ENCODE measurements around the gene NBPF3.
"Not testable (repeated sequence)": the region's sequence is repeated elsewhere in the genome, so short reads cannot be mapped to it uniquely, and the experiment has no call there.

Gene NBPF3

GRCh38 chr1:21519486-21520070 is 79.6 kb downstream of the NBPF3 start:
- DNase-seq = not testable (repeated sequence)

DNA sequence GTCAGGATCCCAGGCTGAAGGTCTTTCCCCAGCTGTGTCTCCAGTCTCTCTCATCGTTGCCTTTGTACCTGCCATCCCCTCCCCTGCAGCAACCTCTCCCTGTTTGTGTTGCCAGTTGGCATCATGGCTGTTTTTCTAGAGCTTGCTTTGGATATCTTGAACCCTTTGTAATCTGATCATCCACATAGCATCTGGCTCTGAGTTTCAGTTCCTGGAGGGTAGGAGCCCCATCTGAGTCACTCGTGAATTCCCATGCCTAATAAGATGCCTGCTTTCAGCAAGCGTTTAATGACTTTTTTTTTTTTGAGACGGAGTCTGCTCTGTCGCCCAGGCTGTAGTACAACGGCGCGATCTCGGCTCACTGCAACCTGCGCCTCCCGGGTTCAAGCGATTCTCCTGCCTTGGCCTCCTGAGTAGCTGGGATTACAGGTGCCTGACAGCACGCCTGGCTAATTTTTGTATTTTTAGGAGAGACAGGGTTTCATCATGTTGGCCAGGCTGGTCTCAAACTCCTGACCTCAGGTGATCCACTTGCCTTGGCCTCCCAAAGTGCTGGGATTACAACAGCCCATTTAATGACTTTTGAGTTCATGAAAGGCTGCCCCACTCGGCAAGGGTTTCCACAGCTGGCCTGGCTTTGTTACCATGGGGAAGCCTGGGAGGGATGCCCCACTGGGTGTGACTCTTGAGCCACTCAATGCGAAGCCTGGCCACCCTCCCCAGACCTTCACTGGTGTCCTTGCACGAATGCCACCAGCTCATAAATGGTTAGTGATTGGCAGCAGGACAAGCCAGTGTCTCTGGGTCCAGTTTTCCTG is 81.2 kb downstream of the NBPF3 start:
- DNase-seq = peak; percentile 60

GRCh38 chr1:21521717-21522060 is 81.8 kb downstream of the NBPF3 start:
- DNase-seq = no peak

GRCh38 chr1:21522525-21523038 is 82.6 kb downstream of the NBPF3 start:
- no peak for DNase-seq

DNA sequence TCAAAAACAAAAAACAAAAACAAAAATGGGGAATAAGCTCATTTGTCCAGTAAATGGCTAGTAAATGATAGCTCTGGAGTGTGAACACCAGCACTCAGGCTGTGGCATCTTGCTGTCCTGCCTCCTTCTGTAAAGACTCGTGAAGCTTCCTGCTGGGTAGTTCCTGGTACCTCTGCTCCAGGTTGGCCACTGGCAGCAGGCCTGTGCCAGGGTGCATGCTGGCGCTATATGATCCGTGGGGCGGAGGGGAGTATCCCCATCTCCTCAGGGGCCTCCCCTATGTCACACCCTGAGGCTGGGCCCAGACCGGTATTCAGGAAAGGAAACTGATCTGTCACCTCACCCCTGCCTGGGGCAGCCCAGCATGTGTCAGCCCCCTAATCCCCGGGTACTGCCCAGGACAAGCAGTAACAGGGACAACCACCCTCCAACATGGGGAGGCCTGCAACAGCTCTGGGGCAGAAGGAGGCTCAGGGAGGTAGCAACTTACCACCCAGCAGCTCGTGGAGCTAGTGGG is 83.4 kb downstream of the NBPF3 start:
- DNase-seq = no peak

DNA sequence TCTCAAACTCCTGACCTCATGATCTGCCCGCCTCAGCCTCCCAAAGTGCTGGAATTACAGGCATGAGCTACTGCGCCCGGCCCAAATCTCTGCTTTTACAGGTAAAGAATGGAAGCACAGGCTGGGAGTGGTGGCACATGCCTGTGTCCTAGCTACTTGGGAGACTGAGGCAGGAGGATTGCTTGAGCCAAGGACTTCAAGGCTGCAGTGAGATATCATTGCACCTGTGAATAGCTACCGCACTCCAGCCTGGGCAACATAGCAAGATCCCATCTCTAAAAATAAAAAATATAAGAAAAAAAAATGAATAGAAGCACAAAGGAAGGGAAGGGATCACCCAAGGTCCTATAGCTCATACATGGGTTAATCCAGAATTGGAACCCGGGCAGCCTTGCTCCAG is 84.3 kb downstream of the NBPF3 start:
- no peak for DNase-seq

- no peak for DNase-seq
Observed at GRCh38 chr1:21524686-21525339, 84.9 kb downstream of the NBPF3 start.

DNA sequence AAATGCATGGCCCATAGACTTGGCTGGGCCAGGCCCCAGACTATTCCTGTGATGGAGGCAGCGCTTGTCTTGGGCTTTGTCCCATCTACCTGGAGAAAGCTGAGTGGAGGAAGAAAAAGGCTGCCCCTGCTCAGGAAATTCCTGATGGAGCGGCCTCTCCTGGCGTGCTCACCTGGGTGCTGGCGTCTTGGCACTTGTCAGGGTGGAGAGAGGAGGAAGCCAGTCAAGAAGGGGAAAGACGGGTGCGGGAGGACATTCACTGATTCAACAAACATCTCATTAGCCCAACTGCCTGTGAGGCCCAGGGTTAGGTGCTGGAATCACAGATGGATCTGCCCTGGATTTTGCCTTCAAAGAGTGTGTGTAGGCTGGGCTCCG is 85.4 kb downstream of the NBPF3 start:
- DNase-seq = no peak

- DNase-seq = no peak
Observed at GRCh38 chr1:21526441-21526840, 86.5 kb downstream of the NBPF3 start.

DNA sequence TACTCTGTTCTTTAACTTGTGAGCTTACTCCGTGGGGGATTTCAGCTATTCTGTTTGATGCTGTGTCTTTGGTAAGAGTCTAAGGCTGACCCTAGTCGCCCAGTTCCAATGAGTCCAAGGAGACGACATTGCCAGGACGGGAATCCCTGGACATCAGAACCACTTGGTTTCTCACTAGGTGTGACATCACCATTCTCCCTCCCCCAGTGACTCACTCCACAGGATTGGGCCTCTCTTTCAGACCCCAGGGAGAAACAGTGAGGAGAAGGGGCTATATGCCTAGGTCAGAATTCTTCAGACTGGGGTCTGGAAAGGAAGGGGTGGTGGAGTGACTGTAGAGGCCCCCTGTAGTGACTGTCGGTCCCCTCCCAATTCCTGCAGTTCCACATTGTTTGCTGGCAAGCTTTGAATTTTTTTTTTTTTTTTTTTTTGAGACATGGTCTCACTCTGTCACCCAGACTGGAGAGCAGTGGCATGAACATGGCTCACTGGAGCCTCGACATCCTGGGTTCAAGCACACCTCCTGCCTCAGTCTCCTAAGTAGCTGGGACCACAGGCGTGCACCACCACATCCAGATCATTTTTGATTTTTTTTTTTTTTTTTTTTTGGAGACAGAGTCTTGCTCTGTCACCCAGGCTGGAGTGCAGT is 90.6 kb downstream of the NBPF3 start:
- DNase-seq = peak; percentile 42

GRCh38 chr1:21531241-21531640 is 91.3 kb downstream of the NBPF3 start:
- DNase-seq = no peak

GRCh38 chr1:21532496-21532895 is 92.6 kb downstream of the NBPF3 start:
- DNase-seq = no peak

GRCh38 chr1:21532992-21533534 is 93.1 kb downstream of the NBPF3 start:
- no peak for DNase-seq

DNA sequence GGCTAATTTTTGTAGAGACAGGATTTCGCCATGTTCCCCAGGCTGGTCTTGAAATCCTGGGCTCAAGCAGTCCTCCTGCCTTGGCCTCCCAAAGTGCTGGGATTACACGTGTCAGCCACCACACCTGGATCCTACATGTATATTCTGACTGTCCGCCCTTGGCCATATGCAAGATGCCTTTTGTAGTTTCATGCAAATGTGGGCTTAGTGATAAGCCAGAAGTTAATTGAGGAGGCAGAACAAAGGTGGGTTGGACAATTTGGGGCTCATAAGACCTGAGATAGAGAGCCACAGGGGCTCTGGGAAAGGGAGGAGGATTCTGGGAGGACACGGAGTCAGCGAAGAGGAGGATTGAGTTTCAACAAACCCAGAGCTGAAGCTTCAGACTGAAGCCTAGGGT is 94.2 kb downstream of the NBPF3 start:
- no peak for DNase-seq
